GM12875 (cell line): Measurements from ENCODE around the gene MAFG.

Experiments used
- H3K4me3 ChIP-seq: one replicate; pipeline ENCODE4 v1.5.1; 2011; ENCODE audit warnings: low read depth, low read length, control low read depth
- TF ChIP-seq, protein P1 (sequence below): IDR thresholded peaks from 2 replicates; pipeline ENCODE4 v1.5.1; 2011; ENCODE audit warnings: low read depth, mild to moderate bottlenecking, control low read depth, inconsistent platforms, low read length, moderate library complexity, borderline replicate concordance; ENCODE audit not compliant: insufficient read depth

Gene MAFG

DNA sequence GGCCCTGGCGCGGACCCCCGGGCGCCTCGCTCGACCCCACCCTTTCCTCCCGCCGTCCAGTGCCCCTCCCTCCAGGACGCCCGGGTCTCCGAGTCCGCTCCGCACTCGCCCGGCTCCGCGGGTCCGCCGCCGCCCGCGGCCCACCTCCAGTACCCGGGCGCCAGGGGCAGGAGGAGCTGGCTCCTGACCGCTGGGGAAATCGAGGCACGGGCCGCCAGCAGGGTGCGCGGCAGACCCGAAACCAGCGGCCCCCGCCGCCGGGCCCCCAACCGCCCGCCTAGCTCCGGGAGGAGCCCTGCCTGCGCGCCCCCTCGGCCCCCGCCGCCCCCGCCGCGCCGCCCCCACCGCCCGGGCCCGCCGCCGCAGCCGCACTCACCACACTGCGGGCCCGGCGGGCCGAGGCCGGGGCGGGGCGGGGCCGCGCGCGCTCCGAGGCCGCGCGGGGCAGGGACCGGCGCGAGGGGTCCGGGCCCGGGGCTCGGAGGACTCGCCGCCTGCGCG, 333 bp downstream of the MAFG start:
- TF ChIP-seq, protein P1, sequence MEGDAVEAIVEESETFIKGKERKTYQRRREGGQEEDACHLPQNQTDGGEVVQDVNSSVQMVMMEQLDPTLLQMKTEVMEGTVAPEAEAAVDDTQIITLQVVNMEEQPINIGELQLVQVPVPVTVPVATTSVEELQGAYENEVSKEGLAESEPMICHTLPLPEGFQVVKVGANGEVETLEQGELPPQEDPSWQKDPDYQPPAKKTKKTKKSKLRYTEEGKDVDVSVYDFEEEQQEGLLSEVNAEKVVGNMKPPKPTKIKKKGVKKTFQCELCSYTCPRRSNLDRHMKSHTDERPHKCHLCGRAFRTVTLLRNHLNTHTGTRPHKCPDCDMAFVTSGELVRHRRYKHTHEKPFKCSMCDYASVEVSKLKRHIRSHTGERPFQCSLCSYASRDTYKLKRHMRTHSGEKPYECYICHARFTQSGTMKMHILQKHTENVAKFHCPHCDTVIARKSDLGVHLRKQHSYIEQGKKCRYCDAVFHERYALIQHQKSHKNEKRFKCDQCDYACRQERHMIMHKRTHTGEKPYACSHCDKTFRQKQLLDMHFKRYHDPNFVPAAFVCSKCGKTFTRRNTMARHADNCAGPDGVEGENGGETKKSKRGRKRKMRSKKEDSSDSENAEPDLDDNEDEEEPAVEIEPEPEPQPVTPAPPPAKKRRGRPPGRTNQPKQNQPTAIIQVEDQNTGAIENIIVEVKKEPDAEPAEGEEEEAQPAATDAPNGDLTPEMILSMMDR, result no peak
- H3K4me3 ChIP-seq, result peak overlapping the region; percentile 84

DNA sequence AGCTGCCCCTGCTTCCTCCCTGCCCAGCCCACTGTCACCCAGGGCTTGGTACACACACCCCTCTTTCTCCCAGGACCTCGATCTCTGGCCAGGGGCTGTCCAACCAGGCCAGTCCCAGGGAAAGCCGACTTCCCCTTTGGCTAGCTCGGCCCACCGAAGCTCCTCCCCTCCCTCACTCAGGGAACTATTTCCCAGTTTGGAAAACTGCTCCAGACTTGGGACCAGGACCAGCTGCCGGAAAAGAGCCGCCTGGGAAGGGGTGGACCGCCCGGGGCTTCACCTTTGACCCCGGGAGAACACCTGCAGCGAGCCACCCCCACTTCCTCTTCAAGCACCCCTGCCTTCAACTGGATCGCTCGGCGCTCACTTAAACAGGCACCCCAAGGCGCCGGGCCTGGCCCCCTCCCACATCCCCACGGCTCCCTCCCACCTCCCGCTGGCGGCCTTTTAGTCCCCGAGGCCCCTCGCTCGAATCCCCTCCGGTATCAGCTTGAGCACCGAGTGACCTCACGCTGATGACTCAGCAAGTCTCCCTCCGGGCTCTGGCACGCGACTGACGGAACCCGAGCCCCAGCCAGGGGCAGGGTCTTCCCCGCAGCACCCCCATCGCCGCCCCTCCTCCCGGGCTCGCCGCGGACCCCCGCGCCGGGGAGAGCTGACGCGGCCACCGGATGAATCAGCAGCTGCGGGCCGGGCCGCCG, 934 bp downstream of the MAFG start:
- peak overlapping the region; percentile 84 for H3K4me3 ChIP-seq
- TF ChIP-seq, protein P1, result no peak

DNA sequence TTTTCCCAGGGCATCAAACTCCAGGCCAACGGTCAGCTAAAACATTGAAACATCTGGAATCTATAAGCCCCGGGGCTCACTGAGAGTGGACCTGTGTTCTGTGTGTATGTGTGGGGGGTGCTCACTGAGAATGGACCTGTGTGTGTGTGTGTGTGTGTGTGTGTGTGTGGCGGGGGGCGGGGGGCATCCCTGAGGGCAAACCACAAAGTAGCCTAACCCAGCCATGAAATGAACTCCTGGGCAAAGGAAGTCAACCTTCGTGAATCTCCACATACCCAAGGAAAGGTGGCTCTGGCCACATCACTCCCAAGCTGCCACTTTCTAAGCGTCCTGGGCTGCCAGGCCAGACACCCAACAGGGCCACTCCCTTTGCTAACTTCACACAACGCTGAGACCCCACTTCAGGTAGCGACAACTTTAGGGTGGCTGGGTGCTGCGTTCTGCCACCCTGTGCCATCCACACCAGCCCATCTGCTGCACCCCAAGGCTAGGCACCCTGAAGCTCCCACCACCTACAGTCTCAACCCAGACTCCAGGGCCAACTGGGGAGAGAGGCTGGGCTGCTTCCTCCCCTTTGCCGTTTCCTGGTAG, 1.6 kb downstream of the MAFG start:
- TF ChIP-seq, protein P1, result no peak
- H3K4me3 ChIP-seq, result peak overlapping the region; percentile 84

DNA sequence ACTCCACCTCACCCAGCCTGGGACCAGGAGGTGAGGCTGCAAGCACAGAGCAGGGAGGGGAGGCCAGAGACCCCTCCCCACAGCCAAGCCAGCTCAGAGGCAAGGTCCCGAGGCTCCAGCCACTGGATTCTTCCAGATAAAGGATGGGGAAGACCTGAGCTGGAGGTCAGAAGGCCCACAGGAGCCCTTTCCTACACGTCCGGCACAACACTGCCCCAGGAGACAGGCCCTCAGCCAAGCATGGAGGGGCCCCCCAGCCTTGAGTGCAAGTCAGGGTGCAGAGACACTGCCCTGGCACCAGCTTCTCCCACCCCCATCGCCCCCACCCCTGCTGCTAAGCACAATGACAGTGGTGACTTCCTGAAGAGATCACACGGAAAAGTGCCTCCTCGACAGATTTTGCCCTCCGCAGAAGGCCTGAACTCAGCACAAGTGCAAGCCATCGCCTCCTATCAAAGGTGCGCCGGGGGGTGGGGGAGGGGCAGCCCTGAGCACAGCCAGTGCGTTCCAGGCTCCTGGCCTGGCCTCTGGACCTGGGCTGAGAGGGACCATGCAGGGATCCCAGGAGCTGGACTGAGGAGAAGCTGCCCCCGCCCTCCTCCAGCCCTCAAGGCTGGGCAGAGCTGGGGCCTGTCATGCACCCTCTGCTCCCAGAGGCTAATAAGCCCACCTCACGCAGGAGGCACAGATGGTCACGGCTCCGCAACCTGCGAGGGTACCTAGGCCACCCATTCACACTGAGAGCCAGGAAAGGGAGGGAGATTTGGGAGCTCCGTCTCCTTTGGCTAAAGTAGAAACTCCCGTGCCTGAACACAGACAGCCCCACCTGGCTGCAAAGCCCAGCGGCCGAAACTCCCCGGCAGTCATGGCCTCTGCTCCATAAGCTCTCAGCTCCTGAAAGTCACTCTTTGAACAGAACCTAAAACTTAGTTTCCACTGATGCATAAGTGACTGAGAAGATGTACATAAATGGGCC, 2.7 kb downstream of the MAFG start:
- TF ChIP-seq, protein P1, result no peak
- H3K4me3 ChIP-seq, result no peak overlapping the region

DNA sequence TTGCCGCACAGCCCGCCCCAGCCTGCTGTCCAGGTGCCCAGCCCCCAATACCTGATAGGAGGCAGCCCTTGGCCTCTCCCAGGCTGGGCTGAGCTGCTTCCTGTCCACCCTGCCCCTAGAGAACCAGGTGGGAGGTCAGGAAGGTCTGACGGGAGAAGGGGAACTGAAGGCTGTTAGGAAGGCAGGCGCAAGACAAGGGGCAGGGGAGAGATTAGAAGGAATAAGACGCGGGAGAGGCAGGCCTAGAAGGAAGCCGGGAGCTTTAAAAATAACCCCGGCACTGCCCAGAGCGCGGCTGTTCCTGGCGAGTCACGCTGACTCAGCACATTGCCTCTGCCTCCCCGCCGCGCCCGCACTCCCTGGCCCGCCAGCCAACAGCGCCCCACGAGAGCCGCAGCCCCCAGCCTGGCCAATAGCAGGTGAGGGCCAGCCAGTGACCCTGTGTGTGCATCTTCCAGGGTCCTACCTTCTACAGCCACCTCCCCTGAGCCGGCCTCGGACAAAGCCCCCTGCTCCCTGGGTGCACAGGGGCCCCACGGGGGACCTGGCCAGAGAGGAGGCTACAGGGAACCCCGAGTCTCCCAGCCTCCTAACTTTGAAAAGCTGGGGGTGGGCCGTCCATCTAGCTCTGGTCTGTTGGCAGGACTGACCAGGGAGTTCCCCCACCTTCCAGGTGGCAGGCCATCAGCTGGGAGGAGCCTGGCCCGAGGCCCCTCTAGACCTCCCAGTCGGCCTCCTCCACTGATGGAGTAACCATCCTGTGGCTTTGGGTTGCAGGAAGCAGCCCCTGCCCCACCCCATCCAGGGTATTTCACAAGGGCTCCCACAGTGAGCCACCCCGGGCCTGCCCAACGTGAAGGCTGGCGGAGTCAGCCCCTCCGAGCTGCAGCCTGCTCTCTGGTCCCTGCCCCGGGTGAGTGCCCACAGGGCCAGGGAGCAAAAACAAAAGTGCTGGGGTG, 4.0 kb downstream of the MAFG start:
- TF ChIP-seq, protein P1, result no peak
- H3K4me3 ChIP-seq, result no peak overlapping the region
